Activated CD8-positive, alpha-beta memory T cell treated with anti-CD3 and anti-CD28 coated beads for 48 hours (primary cell): ENCODE results near the gene ANO6.

Experiments used
- DNase-seq, 3 experiments: peaks; one replicate each; pipeline ENCODE4 v3.0.0-alpha.2; 2020; ENCODE audit warnings: low read depth in 2 of 3, low spot score in 2 of 3

The ANO6 gene

GRCh38 chr12:45279931-45280830 is 64.3 kb downstream of the ANO6 start:
- no peak for DNase-seq

- no peak for DNase-seq
Observed at GRCh38 chr12:45281994-45282393, 66.1 kb downstream of the ANO6 start.

- DNase-seq: no peak
Observed at GRCh38 chr12:45282411-45282810, 66.5 kb downstream of the ANO6 start.

GRCh38 chr12:45284096-45284901 is 68.4 kb downstream of the ANO6 start:
- no peak for DNase-seq

GRCh38 chr12:45285717-45286116 is 69.8 kb downstream of the ANO6 start:
- DNase-seq: no peak

- no peak for DNase-seq
Observed at GRCh38 chr12:45286621-45287020, 70.7 kb downstream of the ANO6 start.

GRCh38 chr12:45289245-45290215 is 73.6 kb downstream of the ANO6 start:
- DNase-seq: no peak

GRCh38 chr12:45290216-45290605 is 74.3 kb downstream of the ANO6 start:
- no peak for DNase-seq

GRCh38 chr12:45291518-45291917 is 75.6 kb downstream of the ANO6 start:
- no peak for DNase-seq

GRCh38 chr12:45292486-45293195 is 76.7 kb downstream of the ANO6 start:
- DNase-seq: no peak

- no peak for DNase-seq
Observed at GRCh38 chr12:45294906-45295305, 79.0 kb downstream of the ANO6 start.

- no peak for DNase-seq
Observed at GRCh38 chr12:45296046-45296586, 80.2 kb downstream of the ANO6 start.

- DNase-seq: no peak
Observed at GRCh38 chr12:45298047-45298446, 82.2 kb downstream of the ANO6 start.

GRCh38 chr12:45298721-45299692 is 83.1 kb downstream of the ANO6 start:
- no peak for DNase-seq

- no peak for DNase-seq
Observed at GRCh38 chr12:45302621-45303369, 86.9 kb downstream of the ANO6 start.

GRCh38 chr12:45303945-45304344 is 88.0 kb downstream of the ANO6 start:
- DNase-seq: no peak

- no peak for DNase-seq
Observed at GRCh38 chr12:45304514-45305178, 88.8 kb downstream of the ANO6 start.

- no peak for DNase-seq
Observed at GRCh38 chr12:45305907-45306306, 90.0 kb downstream of the ANO6 start.
